ENCODE results near the gene GLYATL3. TPM values are rescaled to one million over a fixed set of nuclear protein-coding genes. Genes with fewer than 3 reads are reported as not detected.

GLYATL3 gene
- total and polyA plus RNA-seq, 10 of the 15 experiments (the other 5 are each of a cell fraction or from before 2014, with no cell fraction given): not detected

- Histone ChIP-seq H3K36me3 (ENCODE audit: control insufficient read depth in 2 of 2, insufficient read depth in 2 of 2, low read length in 1 of 2) (0 out of 4 replicates have a peak, but pooled peaks cover 0 to 2% of the 10 kb centered on the region in 2 experiments), H3K4me3 (no peak overlapping the region), H2AFZ (ENCODE audit: control insufficient read depth, low read depth, low read length) (no peak overlapping the region), H3K9ac (ENCODE audit: control insufficient read depth, insufficient read depth, low read length) (no peak overlapping the region), H3K4me2 (ENCODE audit: control insufficient read depth, insufficient read depth) (no peak overlapping the region), H4K20me1 (ENCODE audit: control insufficient read depth, insufficient read depth) (no peaks in the 10 kb centered on the region), H3K79me2 (ENCODE audit: control insufficient read depth, insufficient read depth, low read length) (peaks cover 10% of the 10 kb centered on the region), H3K27me3 (replicated peaks in 1 of 2; ENCODE audit: control insufficient read depth in 2 of 2, insufficient read depth in 2 of 2, low read length in 1 of 2) (no peaks in the 10 kb centered on the region), H3K27ac (ENCODE audit: control insufficient read depth, insufficient read depth) (no peak overlapping the region), H3K9me3 (replicated peaks; ENCODE audit: control insufficient read depth, insufficient read depth, low read length) (no peaks in the 10 kb centered on the region), H3K4me1 (ENCODE audit: control insufficient read depth, insufficient read depth, low read length) (no peaks in the 10 kb centered on the region; the same call in 1 of the 2 replicates)
- DNase-seq (ENCODE audit: low read depth, low spot score): no peak
- RAD21 ChIA-PET (ENCODE audit: unreplicated experiment): no interaction called here
- ATAC-seq: no peak
- TF ChIP-seq ZNF622 (IDR thresholded peaks at IDR 0.05) (no peak), ATF3 (IDR thresholded peaks at IDR 0.05; ENCODE audit: borderline replicate concordance, extremely low read depth, low read depth, low read length) (no peak), E4F1 (IDR thresholded peaks at IDR 0.05; ENCODE audit: borderline replicate concordance, partially characterized antibody) (no peak), ZNF592 (IDR thresholded peaks at IDR 0.05) (no peak)
- intact Hi-C loops (cut with micrococcal nuclease; ENCODE audit: unreplicated experiment) (no loop called here), in situ Hi-C loops (cut with MboI) (no loop called here)
- 99% methylated on average over 4 of the region's 4 CpGs for WGBS (ENCODE audit: insufficient coverage, insufficient replicate concordance, low lambda C conversion rate, missing lambda C conversion rate)
- no TSS peak for BruUV-seq (replicated peaks)
- SMC1A ChIA-PET (ENCODE audit: uncharacterized antibody, unreplicated experiment): no interaction called here
- FAIRE-seq: no peak
- POLR2A ChIA-PET: no interaction called here
- CTCF ChIA-PET: no interaction called here
Observed at GRCh38 chr6:49457771-49458170, 42.0 kb upstream of the GLYATL3 start.
